WI38 (cell line): ENCODE results near the gene MYO1E.

Experiments used
- H3K4me3 ChIP-seq: 2 replicates; pipeline ENCODE4 v1.5.1; 2011; ENCODE audit warnings: low read depth, mild to moderate bottlenecking, control low read depth, low read length
- TF ChIP-seq, protein P1 (sequence below): IDR thresholded peaks from 2 replicates; pipeline ENCODE4 v1.5.1; 2012; ENCODE audit warnings: low read depth, mild to moderate bottlenecking, control low read depth, low read length

MYO1E gene

GRCh38 chr15:59218710-59219109 lies 154.0 kb downstream of the MYO1E start:
- no peak overlapping the region for H3K4me3 ChIP-seq
- TF ChIP-seq, protein P1, sequence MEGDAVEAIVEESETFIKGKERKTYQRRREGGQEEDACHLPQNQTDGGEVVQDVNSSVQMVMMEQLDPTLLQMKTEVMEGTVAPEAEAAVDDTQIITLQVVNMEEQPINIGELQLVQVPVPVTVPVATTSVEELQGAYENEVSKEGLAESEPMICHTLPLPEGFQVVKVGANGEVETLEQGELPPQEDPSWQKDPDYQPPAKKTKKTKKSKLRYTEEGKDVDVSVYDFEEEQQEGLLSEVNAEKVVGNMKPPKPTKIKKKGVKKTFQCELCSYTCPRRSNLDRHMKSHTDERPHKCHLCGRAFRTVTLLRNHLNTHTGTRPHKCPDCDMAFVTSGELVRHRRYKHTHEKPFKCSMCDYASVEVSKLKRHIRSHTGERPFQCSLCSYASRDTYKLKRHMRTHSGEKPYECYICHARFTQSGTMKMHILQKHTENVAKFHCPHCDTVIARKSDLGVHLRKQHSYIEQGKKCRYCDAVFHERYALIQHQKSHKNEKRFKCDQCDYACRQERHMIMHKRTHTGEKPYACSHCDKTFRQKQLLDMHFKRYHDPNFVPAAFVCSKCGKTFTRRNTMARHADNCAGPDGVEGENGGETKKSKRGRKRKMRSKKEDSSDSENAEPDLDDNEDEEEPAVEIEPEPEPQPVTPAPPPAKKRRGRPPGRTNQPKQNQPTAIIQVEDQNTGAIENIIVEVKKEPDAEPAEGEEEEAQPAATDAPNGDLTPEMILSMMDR, result no peak

DNA sequence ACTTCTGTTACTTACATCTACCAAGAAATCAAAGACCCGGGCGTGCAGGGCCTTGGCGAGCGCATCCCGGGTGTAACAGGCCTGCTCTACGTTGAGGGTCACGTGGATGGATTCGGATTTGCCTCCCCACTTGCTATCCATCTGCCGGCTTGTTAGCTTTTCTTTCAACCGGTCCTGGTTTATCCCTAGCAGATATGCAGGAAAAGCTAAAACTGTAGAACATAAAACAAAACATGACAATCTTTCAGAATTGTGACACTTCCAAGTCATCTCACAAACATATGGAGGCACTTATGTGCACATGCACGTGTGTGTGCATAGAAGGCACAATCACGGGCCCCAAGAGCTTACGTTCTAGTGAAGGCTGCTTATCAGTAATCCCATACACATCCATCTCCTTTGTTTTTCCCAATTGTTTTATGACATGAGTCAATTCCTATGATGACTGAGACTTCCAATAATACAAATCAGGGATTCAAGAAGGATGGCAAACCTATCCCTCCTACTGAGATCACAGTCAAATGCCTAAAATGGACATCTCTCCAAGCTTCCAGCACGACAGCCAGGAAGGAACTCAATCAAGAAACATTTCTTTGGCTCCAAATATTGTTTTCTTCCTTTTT lies 154.7 kb downstream of the MYO1E start:
- H3K4me3 ChIP-seq, result no peak overlapping the region
- TF ChIP-seq, protein P1, result no peak

GRCh38 chr15:59216911-59217310 lies 155.8 kb downstream of the MYO1E start:
- TF ChIP-seq, protein P1, result no peak
- H3K4me3 ChIP-seq, result no peak overlapping the region

DNA sequence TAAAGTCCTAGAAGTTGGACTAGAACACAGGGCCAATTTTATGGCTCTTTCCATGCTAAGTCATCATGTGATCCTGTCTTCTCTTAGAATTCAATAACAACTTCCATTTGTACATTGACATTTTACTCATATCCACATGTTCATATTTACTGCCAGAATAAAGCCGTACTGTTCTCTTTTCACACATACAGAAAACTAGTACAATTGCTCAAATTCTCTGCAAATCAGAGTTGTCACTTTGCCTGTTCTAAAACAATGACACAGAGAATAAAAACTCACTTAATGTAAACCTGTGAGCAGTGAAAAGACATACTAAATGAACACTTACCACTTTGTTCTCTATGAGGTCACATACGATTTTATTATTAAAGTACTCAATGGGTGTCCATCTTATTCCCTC lies 162.5 kb downstream of the MYO1E start:
- no peak overlapping the region for H3K4me3 ChIP-seq
- TF ChIP-seq, protein P1, result no peak

GRCh38 chr15:59208613-59209249 lies 163.9 kb downstream of the MYO1E start:
- TF ChIP-seq, protein P1, result no peak
- no peak overlapping the region for H3K4me3 ChIP-seq

DNA sequence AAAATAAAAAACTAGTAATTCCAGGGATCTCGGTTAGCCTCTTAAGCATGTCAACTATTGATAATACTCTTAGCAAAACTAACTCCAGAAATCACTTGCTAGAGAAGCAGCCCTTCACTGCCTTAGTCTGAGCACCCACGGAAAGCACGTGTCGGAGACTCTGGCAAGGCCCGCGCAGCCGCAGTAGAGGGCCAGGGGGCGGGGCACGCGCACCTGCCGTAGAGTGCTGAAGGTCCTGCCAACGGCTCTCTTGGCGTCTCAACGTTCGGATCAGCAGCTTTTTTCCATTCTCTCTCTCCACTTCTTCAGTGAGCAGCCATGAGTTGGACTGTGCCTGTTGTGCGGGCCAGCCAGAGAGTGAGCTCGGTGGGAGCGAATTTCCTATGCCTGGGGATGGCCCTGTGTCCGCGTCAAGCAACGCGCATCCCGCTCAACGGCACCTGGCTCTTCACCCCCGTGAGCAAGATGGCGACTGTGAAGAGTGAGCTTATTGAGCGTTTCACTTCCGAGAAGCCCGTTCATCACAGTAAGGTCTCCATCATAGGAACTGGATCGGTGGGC lies 166.0 kb downstream of the MYO1E start, which contains the start of gene LDHAL6B:
Gene LDHAL6B, plus strand, starts transcription at position 221 of the 561 bp plus-strand sequence. Its CDS starts 98 bp downstream, at position 319.
- H3K4me3 ChIP-seq, result no peak within 1 kb of the TSS
- TF ChIP-seq, protein P1, result no peak
